Endothelial cell of umbilical vein (primary cell): ENCODE measurements around the gene STARD4.

Experiments used
- CTCF ChIP-seq, 2 donors: IDR thresholded peaks; 1 replicate in 1 of 2; 2 replicates in 1 of 2; pipeline ENCODE4 v1.5.1; 2011; ENCODE audit warnings: low read length in 2 of 2, mild to moderate bottlenecking in 2 of 2, moderate library complexity in 2 of 2, control low read depth in 1 of 2, inconsistent platforms in 1 of 2, low read depth in 1 of 2; ENCODE audit not compliant: insufficient read depth in 1 of 2; ENCODE audit errors: extremely low read depth in 1 of 2
- EZH2 ChIP-seq: IDR thresholded peaks from 2 replicates; pipeline ENCODE4 v1.6.1; 2012; ENCODE audit warnings: borderline replicate concordance, low read depth, mild to moderate bottlenecking, moderate library complexity, low read length, inconsistent platforms; ENCODE audit not compliant: severe bottlenecking
- MAX ChIP-seq: IDR thresholded peaks from 2 replicates; pipeline ENCODE4 v1.6.1; 2011; ENCODE audit not compliant: insufficient read depth, insufficient read length
- POLR2A ChIP-seq: IDR thresholded peaks from 2 replicates; pipeline ENCODE4 v1.6.1; 2012; ENCODE audit warnings: low read depth, mild to moderate bottlenecking, control low read depth, low read length
- POLR2AphosphoS5 ChIP-seq: IDR thresholded peaks from 2 replicates; pipeline ENCODE4 v1.6.1; 2012; ENCODE audit warnings: low read depth, mild to moderate bottlenecking, control low read depth, low read length, moderate library complexity; ENCODE audit not compliant: insufficient read depth

- TF ChIP-seq CTCF (IDR thresholded peaks at IDR 0.05; ENCODE audit: extremely low read depth in 1 of 2, insufficient read depth in 1 of 2, low read depth in 1 of 2, low read length in 2 of 2) (no peak), POLR2AphosphoS5 (no peak), EZH2 (no peak), MAX (no peak), POLR2A (no peak)
These were observed 40.2 kb upstream of the STARD4 start for GRCh38 chr5:111552492-111552891.
